HepG2 (cell line): ENCODE data around the gene CLIP2. TPM values are rescaled to one million over a fixed set of nuclear protein-coding genes. Genes with fewer than 3 reads are reported as not detected.

Experiments used
- E2F5 ChIP-seq: sonication (generic); formaldehyde crosslinking; conservative IDR thresholded peaks from 2 replicates; pipeline ENCODE4 v1.4.0; 2020; ENCODE audit warnings: missing genetic modification reagents
- FOXA3 ChIP-seq: IDR thresholded peaks from 2 replicates; pipeline ENCODE4 v1.6.1; 2016; ENCODE audit warnings: missing genetic modification reagents, missing compliant biosample characterization
- HNRNPL ChIP-seq: fragments of 200-400 bp; formaldehyde crosslinking; IDR thresholded peaks from 2 replicates; pipeline ENCODE4 v1.6.1; 2017; ENCODE audit warnings: mild to moderate bottlenecking, low read depth, low read length
- HOXA3 ChIP-seq: sonication (generic); formaldehyde crosslinking; IDR thresholded peaks from 2 replicates; pipeline ENCODE4 v1.5.0; 2020; ENCODE audit warnings: missing genetic modification reagents
- PITX1 ChIP-seq: sonication (generic); formaldehyde crosslinking; IDR thresholded peaks from 2 replicates; pipeline ENCODE4 v1.5.1; 2020; ENCODE audit warnings: mild to moderate bottlenecking, missing genetic modification reagents
- REST ChIP-seq, 2 experiments: IDR thresholded peaks; 2 replicates each; pipeline ENCODE4 v1.6.1; 2011 to 2012; ENCODE audit warnings: low read length in 2 of 2, borderline replicate concordance in 1 of 2, low read depth in 1 of 2, mild to moderate bottlenecking in 1 of 2, moderate library complexity in 1 of 2
- SSRP1 ChIP-seq: IDR thresholded peaks from 2 replicates; pipeline ENCODE4 v1.6.1; 2016; ENCODE audit warnings: control low read depth
- SUZ12 ChIP-seq: fragments of 150-350 bp; IDR thresholded peaks from 2 replicates; pipeline ENCODE4 v1.6.1; 2014; ENCODE audit warnings: low read depth, low read length
- TARDBP ChIP-seq: sonication (generic); formaldehyde crosslinking; IDR thresholded peaks from 2 replicates; pipeline ENCODE4 v1.8.0; 2022; ENCODE audit warnings: mild to moderate bottlenecking, missing genetic modification reagents
- TBX2 ChIP-seq: sonication (generic); formaldehyde crosslinking; IDR thresholded peaks from 2 replicates; pipeline ENCODE4 v1.5.0; 2020; ENCODE audit warnings: missing genetic modification reagents, mild to moderate bottlenecking, borderline replicate concordance
- TP53 ChIP-seq: sonication (generic); formaldehyde crosslinking; conservative IDR thresholded peaks from 2 replicates; pipeline ENCODE4 v1.4.0; 2020; ENCODE audit warnings: missing genetic modification reagents
- ZMAT3 ChIP-seq: sonication (generic); formaldehyde crosslinking; conservative IDR thresholded peaks from 2 replicates; pipeline ENCODE4 v1.7.0; 2021; ENCODE audit warnings: missing genetic modification reagents
- ZNF263 ChIP-seq: sonication (generic); formaldehyde crosslinking; IDR thresholded peaks from 2 replicates; pipeline ENCODE4 v1.4.0; 2020; ENCODE audit warnings: missing genetic modification reagents
- ZNF274 ChIP-seq: sonication (generic); formaldehyde crosslinking; IDR thresholded peaks from 2 replicates; pipeline ENCODE4 v1.5.1; 2020; ENCODE audit warnings: mild to moderate bottlenecking, missing genetic modification reagents
- ZNF326 ChIP-seq: sonication (generic); formaldehyde crosslinking; IDR thresholded peaks from 2 replicates; pipeline ENCODE4 v1.4.0; 2020; ENCODE audit warnings: missing genetic modification reagents, borderline replicate concordance
- ZNF598 ChIP-seq: sonication (generic); formaldehyde crosslinking; IDR thresholded peaks from 2 replicates; pipeline ENCODE4 v1.5.1; 2020; ENCODE audit warnings: mild to moderate bottlenecking, missing genetic modification reagents, borderline replicate concordance
- ZNF619 ChIP-seq: sonication (generic); formaldehyde crosslinking; IDR thresholded peaks from 2 replicates; pipeline ENCODE4 v1.4.0; 2020; ENCODE audit warnings: mild to moderate bottlenecking, missing genetic modification reagents
- ZNF652 ChIP-seq: IDR thresholded peaks from 2 replicates; pipeline ENCODE4 v1.6.1; 2016; ENCODE audit warnings: low read depth, borderline replicate concordance
- ZNF710 ChIP-seq: sonication (generic); formaldehyde crosslinking; IDR thresholded peaks from 2 replicates; pipeline ENCODE4 v1.5.0; 2020; ENCODE audit warnings: mild to moderate bottlenecking, missing genetic modification reagents, borderline replicate concordance
- ZNF766 ChIP-seq: sonication (generic); formaldehyde crosslinking; IDR thresholded peaks from 2 replicates; pipeline ENCODE4 v1.5.0; 2020; ENCODE audit warnings: missing genetic modification reagents, borderline replicate concordance
- ZNF788 ChIP-seq: sonication (generic); formaldehyde crosslinking; IDR thresholded peaks from 2 replicates; pipeline ENCODE4 v1.5.0; 2020; ENCODE audit warnings: mild to moderate bottlenecking, missing genetic modification reagents, borderline replicate concordance
- ZSCAN31 ChIP-seq: sonication (generic); formaldehyde crosslinking; IDR thresholded peaks from 2 replicates; pipeline ENCODE4 v1.5.0; 2020; ENCODE audit warnings: low read depth, mild to moderate bottlenecking, missing genetic modification reagents
- ZSCAN9 ChIP-seq: IDR thresholded peaks from 2 replicates; pipeline ENCODE4 v1.6.1; 2016; ENCODE audit warnings: borderline replicate concordance
- polyA plus RNA-seq, 8 experiments: library from polyadenylated mRNA; depleted of rRNA in 3 of 8; stranded (reverse) in 7 of 8; unstranded in 1 of 8; fragments of >200 nt; fragmentation: Illumina TruSeq in 4 of 8; extraction: Trizol in 4 of 8; gene quantifications; 2 replicates each; pipeline versions ENCODE4 v1.2.1 to v1.2.3, GENCODE V29; 2011 to 2016; ENCODE audit warnings: low read depth in 4 of 8, missing spikeins in 1 of 8, mixed read lengths in 1 of 8; ENCODE audit not compliant: insufficient read depth in 1 of 8
- total RNA-seq, 5 experiments: library from RNA; depleted of rRNA; stranded (reverse); fragments of >200 nt; fragmentation: Illumina TruSeq; extraction: Trizol; gene quantifications; 2 replicates each; pipeline ENCODE4 v1.2.3, GENCODE V29; 2016; ENCODE audit warnings: low read depth in 1 of 5

CLIP2 gene
- total and polyA plus RNA-seq, 2 of the 13 experiments (the other 11 are each of a cell fraction or from before 2014, with no cell fraction given): 6.5 to 17.4 TPM

- TF ChIP-seq REST (IDR thresholded peaks at IDR 0.05; ENCODE audit: borderline replicate concordance in 1 of 2, low read depth in 1 of 2, low read length in 2 of 2): peak in 1 of 2 experiments; percentile 82; a peak in 2 of 4 replicates
- no peak for TF ChIP-seq SUZ12
- TF ChIP-seq E2F5 (CRISPR knock-in tag): no peak
- no peak for TF ChIP-seq SSRP1
- TF ChIP-seq PITX1 (CRISPR knock-in tag): no peak
- peak; percentile 56; the same call in 1 of the 2 replicates for TF ChIP-seq HOXA3
- TF ChIP-seq ZNF326 (CRISPR knock-in tag): no peak
- no peak for TF ChIP-seq ZNF652 (CRISPR knock-in tag)
- 0 out of 2 replicates have a peak, but pooled peaks have one; percentile 44 for TF ChIP-seq TBX2 (CRISPR knock-in tag)
- TF ChIP-seq ZNF274 (CRISPR knock-in tag): 0 out of 2 replicates have a peak, but pooled peaks have one; percentile 22
- 0 out of 2 replicates have a peak, but pooled peaks have one; percentile 9 for TF ChIP-seq FOXA3 (CRISPR knock-in tag)
- TF ChIP-seq ZSCAN9 (CRISPR knock-in tag): no peak
- TF ChIP-seq ZNF710 (CRISPR knock-in tag): no peak
- TF ChIP-seq ZNF619 (CRISPR knock-in tag): no peak
- 0 out of 2 replicates have a peak, but pooled peaks have one; percentile 23 for TF ChIP-seq TARDBP
- no peak for TF ChIP-seq TP53 (CRISPR knock-in tag)
- no peak for TF ChIP-seq ZNF766
- TF ChIP-seq ZNF788 (CRISPR knock-in tag): 0 out of 2 replicates have a peak, but pooled peaks have one; percentile 27
- peak; percentile 88 for TF ChIP-seq HNRNPL
- TF ChIP-seq ZMAT3 (CRISPR knock-in tag): no peak
- no peak for TF ChIP-seq ZSCAN31 (CRISPR knock-in tag)
- no peak for TF ChIP-seq ZNF598
- TF ChIP-seq ZNF263 (CRISPR knock-in tag): peak; percentile 29; the same call in 1 of the 2 replicates
These were observed 25.6 kb upstream of the CLIP2 start (continued) for GRCh38 chr7:74263399-74264120.
